Measurements from ENCODE around the gene MYOCD.

MYOCD gene

DNA sequence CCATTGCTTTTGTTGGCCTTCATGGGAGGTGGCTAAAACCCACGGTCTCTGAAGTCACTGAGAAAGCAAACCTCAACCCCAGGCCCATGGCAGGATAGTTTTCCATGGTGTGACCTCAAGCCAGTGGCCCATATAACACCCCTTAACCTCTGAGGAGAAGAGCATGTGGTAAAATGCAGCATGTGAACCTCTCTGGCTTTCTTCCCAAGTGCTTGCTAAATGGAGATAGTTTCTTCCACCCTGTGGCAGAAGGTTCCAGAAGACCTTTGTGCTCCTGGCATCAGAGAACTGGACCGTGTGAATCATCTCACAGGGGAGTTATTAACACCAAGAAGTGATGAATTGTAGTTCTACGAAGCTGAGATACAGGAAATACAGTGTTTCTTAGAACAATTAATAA, 47.3 kb downstream of the MYOCD start:
- DNase-seq (ENCODE audit: low read depth in 3 of 3), result no peak

DNA sequence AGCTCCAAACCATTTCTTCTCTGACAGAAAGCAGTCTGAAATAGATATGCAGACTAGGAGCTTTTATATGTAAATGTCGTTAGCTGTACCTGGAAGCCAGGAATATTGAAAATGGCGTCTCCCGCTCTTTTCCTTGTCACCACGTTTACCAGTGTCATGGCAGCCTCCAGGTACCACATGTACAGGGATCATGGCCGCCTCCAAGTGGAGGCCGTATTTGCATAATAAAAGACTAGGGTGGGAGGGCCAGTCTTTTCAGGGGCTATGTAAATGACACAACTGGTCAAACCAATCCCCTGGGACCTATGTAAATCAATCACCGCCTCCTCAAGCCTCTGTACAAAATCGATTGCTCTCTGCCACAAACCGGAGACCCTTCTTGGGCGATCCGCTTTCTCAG, 54.3 kb downstream of the MYOCD start:
- no peak for DNase-seq (ENCODE audit: low read depth in 3 of 3)

DNA sequence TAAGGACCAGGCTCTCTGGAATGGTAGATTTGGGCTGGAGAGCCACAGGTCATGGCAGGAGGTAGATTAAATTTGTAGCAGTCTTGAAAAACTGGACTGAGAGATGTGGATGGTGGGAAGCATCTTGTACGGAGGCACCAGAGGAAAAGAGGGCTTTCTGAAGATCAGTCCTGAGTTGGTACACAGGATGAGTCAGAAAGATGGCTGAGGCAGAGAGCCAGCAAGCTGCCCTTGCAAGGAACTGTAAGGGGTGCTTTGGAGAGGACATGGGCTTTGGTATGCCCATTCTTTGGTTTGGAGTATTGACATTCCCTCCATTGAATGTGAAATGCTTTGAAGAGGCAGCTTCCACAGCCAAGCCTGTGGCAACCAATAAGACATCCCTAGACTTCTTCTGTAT, 55.9 kb downstream of the MYOCD start:
- no peak for DNase-seq (ENCODE audit: low read depth in 3 of 3)

DNA sequence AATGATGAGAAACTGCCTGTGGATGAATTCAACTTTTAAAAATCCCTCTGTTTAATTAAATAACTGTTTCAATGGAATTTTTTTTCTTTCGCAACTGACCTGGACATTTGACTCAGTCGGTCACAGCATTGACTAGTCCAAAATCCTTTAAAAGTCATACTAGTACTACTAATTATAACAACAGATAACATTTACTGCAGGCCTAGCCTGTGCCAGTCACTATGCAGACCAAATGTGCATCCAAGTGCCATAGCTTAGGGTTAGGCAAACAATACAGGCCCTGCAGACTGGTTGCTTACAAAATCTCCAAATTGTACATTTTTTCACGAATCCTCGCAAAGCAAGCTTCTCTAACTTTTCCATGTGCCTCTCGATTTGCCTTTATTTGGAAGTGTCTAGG, 56.6 kb downstream of the MYOCD start:
- no peak for DNase-seq (ENCODE audit: low read depth in 3 of 3)

DNA sequence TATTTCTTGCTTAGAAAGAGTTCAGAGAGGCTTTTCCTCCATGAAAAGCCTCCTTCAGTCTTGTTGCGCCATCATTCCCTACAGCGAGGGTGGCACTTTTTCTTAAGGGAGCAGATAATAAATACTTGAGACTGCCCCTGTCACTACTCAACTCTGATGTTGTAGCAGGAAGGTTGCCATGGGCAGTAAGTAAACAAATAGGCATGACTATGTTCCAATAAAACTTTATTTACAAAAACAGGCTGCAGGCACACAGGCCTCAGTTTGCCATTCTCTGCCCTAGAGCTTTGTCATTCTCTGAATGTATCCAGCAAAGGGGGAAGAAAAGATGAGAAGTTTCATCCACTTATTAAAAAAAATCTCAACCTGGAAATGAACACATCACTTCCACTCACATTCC, 60.4 kb downstream of the MYOCD start:
- no peak for DNase-seq (ENCODE audit: low read depth in 3 of 3)

DNA sequence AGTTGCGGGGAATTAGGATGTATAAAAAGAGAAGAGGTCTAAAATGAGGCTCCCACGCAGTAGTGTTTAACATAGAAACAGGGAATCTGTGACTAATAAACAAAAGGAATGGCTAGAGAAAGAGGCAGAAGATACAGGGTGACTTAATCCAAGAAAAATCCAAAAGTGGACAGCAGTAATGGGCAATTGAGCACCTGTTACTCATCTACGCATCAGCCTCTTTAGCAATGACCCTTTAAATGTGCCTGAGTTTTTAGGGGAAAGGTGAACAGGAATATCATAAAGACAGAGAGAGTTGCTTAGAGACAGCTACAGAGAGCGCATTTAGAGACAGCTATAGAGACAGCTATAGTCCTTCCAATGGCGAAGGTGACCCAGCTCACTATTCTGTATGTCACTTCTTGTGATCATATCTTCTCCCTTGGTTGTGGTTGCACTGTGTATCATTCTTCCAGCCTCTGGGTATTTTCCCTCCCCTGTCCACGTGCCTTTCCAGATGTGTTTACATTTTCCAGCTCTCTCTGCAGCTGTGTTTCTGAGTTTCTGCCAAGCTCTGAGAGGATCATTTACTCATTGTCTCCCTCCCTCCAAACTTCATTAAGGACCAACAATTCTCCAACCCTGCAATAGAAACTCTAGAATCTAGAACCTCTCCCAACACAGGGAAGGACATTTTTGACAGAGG, 61.5 kb downstream of the MYOCD start:
- DNase-seq (ENCODE audit: low read depth in 3 of 3), result no peak

DNA sequence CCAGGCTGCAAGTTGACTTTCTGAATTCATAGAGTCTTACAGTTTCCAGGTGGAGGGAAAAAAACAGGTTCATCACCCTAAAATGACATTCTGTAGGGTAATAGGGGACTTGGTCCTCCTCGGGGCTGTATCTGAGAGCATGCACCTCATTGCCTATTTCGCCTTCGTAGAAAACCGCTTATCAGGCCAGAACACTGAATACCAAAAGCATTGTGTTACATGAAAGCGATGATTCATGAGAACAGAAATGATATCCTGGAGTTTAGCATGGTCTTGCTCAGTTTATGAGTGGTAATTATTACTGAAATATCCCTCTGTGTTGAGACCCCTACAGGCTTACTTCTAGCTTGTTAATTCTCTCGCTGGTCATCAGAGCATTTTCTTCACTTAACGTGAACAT, 62.2 kb downstream of the MYOCD start:
- no peak for DNase-seq (ENCODE audit: low read depth in 3 of 3)

DNA sequence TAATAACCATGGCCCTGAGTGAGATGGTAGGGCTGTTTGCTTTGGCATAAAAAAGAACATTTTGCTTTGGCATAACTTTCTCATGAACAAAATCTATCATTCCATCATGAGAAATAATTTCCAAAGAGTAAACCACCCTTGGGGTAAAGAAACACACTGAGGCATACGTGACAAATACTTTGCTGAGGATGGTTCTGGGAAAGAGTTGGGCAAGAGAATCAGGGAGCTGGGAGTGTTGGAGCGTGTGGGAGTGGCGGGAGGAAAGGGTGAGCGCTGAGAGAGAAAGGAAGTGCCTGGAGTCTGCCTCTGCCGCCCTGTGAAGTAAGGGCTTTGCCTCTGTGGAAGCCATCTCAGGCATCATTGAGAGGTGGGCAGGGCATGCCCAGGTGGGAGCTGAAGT, 63.4 kb downstream of the MYOCD start:
- no peak for DNase-seq (ENCODE audit: low read depth in 3 of 3)

DNA sequence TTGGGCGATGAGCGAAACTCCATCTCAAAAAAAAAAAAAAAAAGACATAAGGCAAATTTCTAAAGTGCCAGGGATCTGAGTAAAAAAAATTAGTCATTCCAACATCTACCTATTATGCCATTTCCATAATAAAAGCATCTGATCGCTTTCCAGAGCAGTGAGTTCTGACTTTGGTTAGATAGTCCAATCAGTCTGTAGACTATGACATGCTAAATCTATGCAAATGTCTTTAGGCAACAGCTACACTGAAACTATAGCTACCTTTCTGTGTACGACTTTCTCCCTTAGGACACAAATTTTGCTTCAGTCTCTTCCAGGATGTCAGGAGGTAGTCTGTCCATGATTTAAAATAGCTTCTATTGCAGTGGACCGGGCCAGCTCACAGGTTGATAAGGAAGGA, 64.7 kb downstream of the MYOCD start:
- no peak for DNase-seq (ENCODE audit: low read depth in 3 of 3)

DNA sequence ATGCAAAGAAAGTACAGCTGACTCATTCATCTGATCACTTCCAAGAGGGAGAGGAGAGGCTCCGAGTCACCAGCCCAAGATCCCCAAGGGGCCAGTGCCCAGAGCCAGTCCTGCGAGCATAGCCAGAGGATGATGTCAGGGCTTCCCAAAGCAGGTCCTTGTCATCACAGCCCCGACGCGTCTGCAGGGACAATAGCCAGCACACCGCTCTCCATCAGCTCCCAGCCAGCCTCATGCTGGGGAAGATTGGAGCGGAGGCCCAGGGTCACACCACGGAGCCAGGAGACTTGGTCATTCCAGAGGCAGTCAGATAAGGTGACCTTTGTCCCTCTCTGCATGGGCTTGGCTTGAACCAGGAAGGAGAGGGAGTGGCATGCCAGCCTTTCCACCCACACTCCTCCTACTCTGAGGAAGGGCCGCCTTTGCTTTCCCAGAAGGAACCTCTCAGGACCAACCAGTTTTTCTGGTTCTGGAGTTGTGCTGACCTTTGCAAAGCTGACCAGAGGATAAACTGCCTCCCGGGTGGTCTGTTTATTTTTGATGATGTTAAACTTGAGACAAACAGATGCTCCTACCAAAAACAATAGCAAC, 65.3 kb downstream of the MYOCD start:
- DNase-seq (ENCODE audit: low read depth in 3 of 3), result no peak

DNA sequence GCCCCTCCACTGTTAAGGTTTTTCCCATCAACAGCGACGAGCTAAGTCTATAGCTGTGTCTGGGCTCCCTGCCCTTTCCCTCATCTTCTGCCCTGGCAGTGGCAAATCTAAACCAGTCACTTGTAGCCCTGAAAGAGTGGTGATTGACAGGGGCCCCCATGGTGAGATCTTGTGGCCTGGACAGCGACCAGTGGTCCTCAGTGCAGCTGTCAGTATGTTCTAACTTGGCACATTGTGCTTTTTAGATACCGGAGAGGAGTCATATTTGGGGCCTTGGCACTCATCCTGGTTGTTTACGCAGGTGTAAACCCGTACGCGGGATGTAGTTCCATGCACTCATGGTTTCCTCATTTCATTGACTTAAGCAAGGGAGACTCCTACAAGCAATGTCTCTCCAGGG, 66.1 kb downstream of the MYOCD start:
- no peak for DNase-seq (ENCODE audit: low read depth in 3 of 3)

DNA sequence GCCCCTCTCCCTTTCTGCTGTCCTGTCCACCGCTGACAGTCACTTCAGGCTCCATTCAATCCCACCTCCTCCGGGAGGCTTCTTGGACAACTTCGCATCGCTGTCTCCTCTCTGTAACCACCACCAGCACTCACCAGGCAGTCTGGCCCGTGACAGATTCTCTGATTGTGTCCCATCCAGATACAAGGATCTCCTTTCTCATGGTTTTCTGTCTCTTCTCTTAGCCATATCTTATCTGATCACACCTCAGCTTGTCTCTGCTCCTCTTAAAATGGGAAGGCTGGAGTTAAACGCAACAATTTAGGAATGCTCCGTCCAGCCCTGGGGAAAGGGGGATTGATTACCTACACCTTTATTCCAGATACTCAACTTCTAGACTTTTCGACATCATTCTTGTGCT, 66.7 kb downstream of the MYOCD start:
- no peak for DNase-seq (ENCODE audit: low read depth in 3 of 3)

DNA sequence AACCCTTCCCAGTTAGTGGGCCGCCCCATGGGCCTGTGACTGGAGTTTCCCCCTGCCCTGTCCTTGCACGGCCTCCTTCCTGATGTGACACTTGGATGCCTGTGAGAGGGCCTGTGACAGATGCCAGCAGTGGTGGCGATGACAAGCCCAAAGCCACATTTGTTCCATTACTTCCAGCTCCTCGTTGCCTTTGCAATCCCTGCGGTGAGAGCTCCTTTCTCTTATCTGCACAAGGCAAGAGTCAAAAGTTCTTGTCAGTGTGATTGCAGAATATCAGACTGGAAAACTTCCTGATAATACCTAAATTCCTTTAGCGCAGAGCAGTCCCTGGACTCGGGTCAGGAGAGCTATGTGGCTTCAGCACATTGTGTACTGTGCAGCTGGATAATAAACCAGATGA, 69.2 kb downstream of the MYOCD start:
- DNase-seq (ENCODE audit: low read depth in 3 of 3), result no peak

DNA sequence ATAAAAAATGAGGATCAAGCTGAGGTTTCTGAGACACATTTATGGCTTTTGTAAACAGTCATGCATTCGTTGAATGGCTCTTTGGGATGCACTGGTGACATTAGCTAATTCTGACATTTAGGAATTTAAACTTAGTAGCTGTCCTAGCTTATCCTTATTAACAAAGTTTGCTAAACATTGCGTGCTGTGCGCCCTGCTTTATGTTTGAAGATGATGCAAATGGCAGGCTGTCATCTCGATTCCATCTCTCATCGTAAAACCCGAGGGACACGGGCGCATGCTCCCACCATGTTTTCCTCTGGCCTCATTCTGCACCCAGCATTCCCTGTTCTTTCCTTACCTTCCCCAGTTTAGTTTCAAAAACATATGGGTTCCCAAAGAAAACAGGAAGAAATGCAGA, 69.8 kb downstream of the MYOCD start:
- DNase-seq (ENCODE audit: low read depth in 3 of 3), result no peak

DNA sequence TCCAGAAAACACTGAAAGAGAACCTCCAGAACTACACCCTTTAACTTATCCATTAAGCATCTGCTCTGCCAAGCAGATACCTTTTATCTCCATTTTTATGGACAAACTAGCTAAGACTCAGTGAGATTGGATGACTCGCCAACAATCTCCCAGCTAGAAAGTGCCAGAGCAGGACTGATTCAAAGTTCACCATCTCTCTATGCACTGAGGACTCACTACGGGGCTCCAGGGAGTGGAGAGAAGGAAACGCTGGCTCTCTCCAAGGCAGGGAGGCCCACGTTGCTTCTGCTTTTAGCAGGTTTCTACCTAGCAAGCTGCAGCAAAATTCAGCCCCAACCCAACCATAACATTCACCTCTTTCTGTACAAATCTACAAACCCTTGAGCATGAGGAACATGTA, 70.8 kb downstream of the MYOCD start:
- no peak for DNase-seq (ENCODE audit: low read depth in 3 of 3)

DNA sequence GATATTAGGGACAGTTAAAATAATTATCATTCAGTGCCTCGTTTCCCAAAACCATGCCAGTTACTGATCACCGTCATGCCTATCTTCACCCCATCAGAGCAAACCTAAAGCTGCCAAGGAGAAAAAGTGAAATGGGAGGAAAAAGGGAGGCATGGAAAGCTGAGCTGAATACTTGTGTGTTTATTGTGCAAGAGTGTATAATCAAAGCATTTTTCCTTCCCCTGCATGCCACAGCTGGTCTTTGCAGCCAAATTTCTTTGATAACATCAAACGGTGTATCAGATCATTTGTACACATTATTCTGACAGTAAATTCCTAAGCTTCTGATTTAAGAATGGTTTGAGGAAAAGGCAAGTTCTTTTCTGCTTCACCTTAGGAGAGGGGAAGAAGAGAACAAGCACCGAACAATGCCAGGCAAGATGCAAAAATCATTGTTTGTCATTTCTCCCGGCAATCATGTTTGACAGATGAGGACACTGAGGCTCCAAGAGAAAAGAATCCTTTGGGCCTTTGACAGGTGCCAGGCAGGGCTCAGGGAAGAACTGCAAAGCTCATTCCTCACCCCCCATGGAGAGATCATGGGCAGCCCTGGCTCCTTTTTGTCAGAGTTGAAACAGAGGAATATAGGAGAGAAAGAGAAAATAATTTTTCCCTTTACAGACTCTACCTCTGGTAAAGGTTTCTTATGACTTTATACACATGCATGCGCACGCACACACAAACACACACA, 72.2 kb downstream of the MYOCD start:
- no peak for DNase-seq (ENCODE audit: low read depth in 3 of 3)

DNA sequence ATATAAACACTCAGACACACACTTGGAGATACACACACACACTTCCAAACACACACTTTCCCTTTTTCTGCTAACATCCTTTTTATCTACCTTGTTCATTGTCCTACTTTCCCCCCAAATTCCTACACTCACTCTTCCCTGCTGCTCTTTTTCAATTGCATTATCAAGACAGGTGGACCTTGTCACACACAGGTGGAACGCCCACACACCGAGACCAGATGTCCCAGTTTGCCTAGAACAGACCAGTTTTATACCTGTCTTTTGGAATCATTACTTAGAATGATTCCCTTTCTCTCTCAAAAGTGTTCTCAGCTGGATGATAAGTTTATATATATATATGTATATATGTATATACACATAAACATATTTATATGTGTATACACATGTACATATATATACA, 72.9 kb downstream of the MYOCD start:
- DNase-seq (ENCODE audit: low read depth in 3 of 3), result no peak

DNA sequence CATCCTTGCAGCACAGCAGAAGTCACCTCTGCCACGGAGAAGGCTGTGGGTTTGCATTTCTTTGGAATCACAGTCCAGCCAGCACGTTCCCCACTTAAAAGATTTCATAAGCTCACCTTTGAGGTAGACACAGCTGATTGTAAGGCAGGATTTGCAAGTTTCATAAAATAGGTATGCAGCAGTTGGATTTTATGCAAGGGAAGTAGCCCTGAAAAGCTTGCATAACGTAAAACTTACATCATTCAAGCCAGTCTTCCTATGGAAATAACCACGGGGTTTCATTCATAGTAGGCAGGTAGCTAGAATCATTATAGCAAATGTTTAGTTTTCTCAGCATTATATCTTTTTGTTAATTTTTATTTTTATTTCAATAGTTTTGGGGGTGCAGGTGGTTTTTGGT, 73.8 kb downstream of the MYOCD start:
- no peak for DNase-seq (ENCODE audit: low read depth in 3 of 3)

DNA sequence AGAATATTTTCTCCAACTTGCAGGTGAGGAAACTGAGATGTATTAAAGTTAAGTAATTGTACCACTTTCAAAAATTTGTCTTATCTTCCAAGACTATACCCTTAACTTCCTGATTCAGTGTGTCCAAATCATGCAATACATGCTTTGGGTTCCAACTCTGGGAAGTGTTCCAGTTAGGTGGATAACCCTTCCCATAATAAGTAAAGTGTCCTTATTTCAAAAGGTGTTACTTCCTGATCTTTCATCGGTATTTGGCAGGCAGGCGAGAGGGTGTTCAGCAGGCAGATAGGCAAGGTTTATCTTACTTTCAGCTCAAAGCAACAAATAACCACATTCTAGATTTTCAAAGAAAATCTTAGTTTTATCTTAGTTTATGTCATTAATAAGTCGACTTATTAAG, 77.4 kb downstream of the MYOCD start:
- DNase-seq (ENCODE audit: low read depth in 3 of 3), result no peak

DNA sequence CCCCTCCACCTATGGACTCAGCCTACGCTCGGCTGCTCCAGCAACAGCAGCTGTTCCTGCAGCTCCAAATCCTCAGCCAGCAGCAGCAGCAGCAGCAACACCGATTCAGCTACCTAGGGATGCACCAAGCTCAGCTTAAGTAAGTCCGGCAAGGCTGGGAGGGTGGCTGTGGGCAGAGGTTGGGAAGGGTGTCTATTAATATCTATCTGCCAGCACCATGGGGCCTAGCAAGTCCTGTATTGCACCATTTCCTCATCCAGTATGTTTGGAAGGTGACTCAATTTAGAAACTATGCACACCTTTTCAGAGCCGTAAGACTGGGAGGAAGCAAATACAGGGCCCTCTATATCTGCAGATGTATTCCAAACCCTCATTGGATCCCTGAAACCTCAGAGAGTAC, 78.6 kb downstream of the MYOCD start:
- no peak for DNase-seq (ENCODE audit: low read depth in 3 of 3)

DNA sequence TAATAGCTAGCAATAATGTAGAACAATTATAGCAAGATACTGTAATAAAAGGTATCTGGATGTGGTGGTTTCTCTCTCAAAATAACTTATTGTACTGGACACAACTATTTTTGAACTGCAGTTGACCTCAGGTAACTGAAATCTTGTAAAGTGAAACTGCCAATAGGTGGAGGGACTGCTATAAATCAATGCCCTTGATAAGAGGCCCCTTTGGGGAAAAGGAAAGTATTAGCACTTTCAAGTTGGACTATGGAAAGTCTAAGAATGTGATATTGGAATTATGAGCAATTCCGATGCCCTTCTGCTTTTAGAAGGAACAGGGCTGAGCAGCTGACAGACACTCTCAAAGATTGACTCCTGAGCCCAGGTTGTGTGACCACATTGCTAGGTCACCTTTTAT, 79.1 kb downstream of the MYOCD start:
- no peak for DNase-seq (ENCODE audit: low read depth in 3 of 3)

DNA sequence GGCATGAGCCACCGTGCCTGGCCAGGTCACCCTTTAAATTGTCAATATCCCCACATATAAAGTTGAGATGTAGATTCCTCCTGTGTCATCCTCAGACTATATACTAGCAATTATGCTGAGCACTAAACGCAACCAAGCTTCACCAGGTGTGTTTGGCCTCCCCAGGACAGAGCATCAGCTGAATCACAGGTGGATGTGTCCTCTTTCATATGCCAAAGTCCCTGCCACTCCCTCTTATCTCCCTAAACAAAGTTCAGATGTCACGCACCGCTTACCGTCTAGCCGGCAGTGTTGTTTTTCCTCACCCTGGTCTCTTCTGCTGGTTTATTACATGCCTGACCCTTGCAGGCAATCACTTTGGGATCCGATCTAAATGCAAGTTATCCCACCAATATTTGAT, 79.8 kb downstream of the MYOCD start:
- no peak for DNase-seq (ENCODE audit: low read depth in 3 of 3)

DNA sequence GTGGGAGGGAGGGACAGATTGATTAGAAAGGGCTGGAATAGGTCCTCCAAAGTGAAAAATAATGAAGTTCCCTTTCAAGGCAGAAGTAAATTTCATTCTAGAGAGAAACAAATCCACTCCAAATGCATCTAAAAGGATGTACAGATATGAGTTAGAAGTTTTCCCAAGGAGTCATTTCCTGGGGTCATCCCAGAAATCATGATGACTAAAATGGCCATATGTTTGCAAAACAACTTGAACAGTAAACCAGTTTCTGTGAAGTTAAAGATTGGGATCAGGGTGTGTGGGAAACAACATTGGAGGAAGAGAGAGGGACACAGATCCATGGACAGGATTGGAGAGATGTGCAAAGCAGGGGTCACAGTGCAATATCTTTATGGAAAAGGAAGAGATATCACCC, 91.1 kb downstream of the MYOCD start:
- DNase-seq (ENCODE audit: low read depth in 3 of 3), result no peak

DNA sequence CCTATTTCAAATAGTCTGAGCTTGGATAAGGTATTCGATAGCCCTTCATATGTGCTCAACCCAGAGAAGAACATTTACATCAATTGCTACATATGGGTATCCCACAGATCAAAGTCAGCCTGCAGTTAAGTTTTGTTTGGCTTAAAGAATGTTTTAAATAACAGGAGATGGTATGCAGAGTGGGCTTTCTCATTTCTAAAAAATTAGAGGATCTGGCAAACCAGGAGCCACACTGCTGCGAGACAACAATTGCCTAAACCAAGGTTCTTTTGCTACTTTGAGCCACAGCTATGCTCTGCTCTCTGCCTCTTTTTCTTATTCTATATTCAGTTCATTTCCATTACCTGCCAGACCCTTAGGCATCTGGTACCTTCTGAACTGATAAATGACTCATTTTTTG, 93.4 kb downstream of the MYOCD start:
- no peak for DNase-seq (ENCODE audit: low read depth in 3 of 3)
